ENCODE data around the gene BAZ1A. TPM values are rescaled to one million over a fixed set of nuclear protein-coding genes. Genes with fewer than 3 reads are reported as not detected.

Gene BAZ1A, protein sequence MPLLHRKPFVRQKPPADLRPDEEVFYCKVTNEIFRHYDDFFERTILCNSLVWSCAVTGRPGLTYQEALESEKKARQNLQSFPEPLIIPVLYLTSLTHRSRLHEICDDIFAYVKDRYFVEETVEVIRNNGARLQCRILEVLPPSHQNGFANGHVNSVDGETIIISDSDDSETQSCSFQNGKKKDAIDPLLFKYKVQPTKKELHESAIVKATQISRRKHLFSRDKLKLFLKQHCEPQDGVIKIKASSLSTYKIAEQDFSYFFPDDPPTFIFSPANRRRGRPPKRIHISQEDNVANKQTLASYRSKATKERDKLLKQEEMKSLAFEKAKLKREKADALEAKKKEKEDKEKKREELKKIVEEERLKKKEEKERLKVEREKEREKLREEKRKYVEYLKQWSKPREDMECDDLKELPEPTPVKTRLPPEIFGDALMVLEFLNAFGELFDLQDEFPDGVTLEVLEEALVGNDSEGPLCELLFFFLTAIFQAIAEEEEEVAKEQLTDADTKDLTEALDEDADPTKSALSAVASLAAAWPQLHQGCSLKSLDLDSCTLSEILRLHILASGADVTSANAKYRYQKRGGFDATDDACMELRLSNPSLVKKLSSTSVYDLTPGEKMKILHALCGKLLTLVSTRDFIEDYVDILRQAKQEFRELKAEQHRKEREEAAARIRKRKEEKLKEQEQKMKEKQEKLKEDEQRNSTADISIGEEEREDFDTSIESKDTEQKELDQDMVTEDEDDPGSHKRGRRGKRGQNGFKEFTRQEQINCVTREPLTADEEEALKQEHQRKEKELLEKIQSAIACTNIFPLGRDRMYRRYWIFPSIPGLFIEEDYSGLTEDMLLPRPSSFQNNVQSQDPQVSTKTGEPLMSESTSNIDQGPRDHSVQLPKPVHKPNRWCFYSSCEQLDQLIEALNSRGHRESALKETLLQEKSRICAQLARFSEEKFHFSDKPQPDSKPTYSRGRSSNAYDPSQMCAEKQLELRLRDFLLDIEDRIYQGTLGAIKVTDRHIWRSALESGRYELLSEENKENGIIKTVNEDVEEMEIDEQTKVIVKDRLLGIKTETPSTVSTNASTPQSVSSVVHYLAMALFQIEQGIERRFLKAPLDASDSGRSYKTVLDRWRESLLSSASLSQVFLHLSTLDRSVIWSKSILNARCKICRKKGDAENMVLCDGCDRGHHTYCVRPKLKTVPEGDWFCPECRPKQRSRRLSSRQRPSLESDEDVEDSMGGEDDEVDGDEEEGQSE (N-terminal part only)
- total RNA-seq (2021) (14.3 and 17.3 TPM in 2 replicates), Bru-seq, nascent RNA (percentile 69 among the genes with signal in this experiment), BruChase-seq, experiment 1, labeled RNA remaining after a 2-hour chase (percentile 70 among the genes with signal in this experiment), BruChase-seq, experiment 2, labeled RNA remaining after a 6-hour chase (percentile 68 among the genes with signal in this experiment)
- long read RNA-seq, full-length matches to known transcripts, result 2 of 28 reads
- long read RNA-seq, partial matches to known transcripts, result 24 of 28 reads
- long read RNA-seq, other reads (novel, unspliced or antisense), result 2 of 28 reads

DNA sequence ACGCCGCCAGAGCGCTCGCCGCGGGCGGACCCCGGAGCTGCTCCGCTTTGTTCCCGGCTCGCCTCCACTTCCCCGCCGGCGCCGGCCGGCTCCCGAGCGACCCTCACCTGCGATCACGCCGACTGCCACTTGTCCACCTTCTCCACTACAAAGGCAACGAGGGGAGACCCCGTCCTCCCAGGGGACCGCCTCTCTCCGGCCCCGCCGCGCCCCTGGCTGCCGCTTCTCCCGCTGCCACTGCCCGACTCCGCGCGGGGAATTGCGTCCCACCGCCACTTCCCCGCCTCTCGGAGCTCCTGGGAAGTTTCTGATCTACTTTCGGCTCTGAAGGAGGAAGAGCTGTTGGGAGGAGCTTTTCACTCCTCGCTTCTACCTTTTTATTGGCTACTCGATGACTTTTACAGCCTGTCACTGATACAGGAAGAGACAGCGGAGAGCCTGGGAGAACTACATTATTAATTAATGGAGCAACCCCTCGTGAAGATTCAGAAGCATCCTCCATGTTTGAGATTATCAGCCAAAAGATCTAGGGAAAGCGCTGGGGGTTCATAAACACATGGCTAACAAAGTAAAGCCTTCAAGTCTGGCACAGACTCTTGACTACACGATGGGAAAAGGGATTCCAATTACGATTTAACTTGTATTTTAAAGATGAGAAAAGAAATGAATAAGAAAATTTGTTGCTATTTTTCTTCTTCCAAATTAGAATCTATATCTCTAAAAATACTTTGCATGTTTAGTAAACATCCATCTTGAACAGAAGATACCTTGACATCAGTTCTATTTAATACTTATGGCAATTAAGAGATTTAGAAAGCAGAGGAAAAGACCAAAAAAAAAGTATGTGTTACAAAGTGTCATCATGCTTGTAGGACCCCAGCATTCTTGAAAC lies at the start of gene BAZ1A:
Gene BAZ1A (minus strand): TSS at position 330 of the 892 bp plus-strand sequence. CDS start 756 bp downstream, outside the sequence.
- TF ChIP-seq, protein P1, sequence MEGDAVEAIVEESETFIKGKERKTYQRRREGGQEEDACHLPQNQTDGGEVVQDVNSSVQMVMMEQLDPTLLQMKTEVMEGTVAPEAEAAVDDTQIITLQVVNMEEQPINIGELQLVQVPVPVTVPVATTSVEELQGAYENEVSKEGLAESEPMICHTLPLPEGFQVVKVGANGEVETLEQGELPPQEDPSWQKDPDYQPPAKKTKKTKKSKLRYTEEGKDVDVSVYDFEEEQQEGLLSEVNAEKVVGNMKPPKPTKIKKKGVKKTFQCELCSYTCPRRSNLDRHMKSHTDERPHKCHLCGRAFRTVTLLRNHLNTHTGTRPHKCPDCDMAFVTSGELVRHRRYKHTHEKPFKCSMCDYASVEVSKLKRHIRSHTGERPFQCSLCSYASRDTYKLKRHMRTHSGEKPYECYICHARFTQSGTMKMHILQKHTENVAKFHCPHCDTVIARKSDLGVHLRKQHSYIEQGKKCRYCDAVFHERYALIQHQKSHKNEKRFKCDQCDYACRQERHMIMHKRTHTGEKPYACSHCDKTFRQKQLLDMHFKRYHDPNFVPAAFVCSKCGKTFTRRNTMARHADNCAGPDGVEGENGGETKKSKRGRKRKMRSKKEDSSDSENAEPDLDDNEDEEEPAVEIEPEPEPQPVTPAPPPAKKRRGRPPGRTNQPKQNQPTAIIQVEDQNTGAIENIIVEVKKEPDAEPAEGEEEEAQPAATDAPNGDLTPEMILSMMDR (conservative IDR thresholded peaks at IDR 0.05), result no peak
- no peak for TF ChIP-seq EZH2 (IDR thresholded peaks at IDR 0.05; ENCODE audit: low read depth)
- BruUV-seq (replicated peaks), result no TSS peak
- H3K4me1 ChIP-seq (replicated peaks; ENCODE audit: insufficient read depth), result peaks cover 18% of the 10 kb centered on the region; the same call in 1 of the 2 replicates
- peaks cover 13% of the 10 kb centered on the region; the same call in 1 of the 2 replicates for H3F3A ChIP-seq (ENCODE audit: insufficient read depth, low read depth)
- CTCF ChIA-PET, result no interaction called here
- intact Hi-C loops (cut with micrococcal nuclease; ENCODE audit: unreplicated experiment), result loop anchor here (1.0 to 10.0 kb wide), 2 partner anchors 107 to 200 kb away; partner anchors contain the start of gene SRP54
- H3K79me2 ChIP-seq (ENCODE audit: low read depth), result peaks cover 28% of the 10 kb centered on the region
- H4K20me1 ChIP-seq (ENCODE audit: insufficient read depth), result no peaks in the 10 kb centered on the region
- H3K27me3 ChIP-seq (ENCODE audit: insufficient read depth, low read depth), result no peaks in the 10 kb centered on the region
- H3K4me2 ChIP-seq, result peak within 1 kb of the TSS; percentile 98
- H2AFZ ChIP-seq, result peak within 1 kb of the TSS; percentile 81
- peak within 1 kb of the TSS; percentile 92 for H3K27ac ChIP-seq
- no peaks in the 10 kb centered on the region for H3K9me2 ChIP-seq (ENCODE audit: insufficient read depth)
- no peaks in the 10 kb centered on the region for H3K36me3 ChIP-seq (ENCODE audit: low read depth)
- POLR2A ChIA-PET (ENCODE audit: unreplicated experiment), result interaction anchor here (0.6 to 0.9 kb wide), 7 partner anchors 29 to 873 kb away, joined by 3 to 12 read pairs (median 4); partner anchors contain the start of gene FAM177A1
- no peaks in the 10 kb centered on the region for H3K9me3 ChIP-seq (ENCODE audit: insufficient read depth, low read depth)
- peak; percentile 56 to 82 for DNase-seq
- H3K4me3 ChIP-seq, result peak within 1 kb of the TSS; percentile 77

DNA sequence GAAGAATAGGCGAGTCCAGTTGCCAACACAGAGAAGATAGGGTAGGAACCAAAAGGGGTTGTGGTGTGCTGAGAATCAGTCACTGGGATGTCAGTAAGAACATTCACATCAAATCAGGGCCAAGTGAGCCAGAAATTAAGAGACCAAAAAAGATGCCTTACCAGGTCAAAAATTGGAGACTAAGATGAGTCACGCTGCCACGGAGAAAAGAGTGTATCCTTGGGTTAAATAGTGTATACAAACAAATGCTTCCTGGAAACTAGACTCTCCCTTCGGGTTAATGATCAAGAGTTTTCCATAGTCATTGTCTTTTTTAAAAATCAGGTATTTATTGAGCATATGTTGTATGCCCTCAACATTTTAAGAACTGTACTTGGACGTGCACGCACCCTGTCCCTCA lies 45.2 kb upstream of the BAZ1A start:
- no peak overlapping the region for H3K27ac ChIP-seq
- H3K9me3 ChIP-seq (ENCODE audit: insufficient read depth, low read depth), result no peaks in the 10 kb centered on the region
- ChIA-PET POLR2A (ENCODE audit: unreplicated experiment) (no interaction called here), CTCF (no interaction called here)
- no peaks in the 10 kb centered on the region for H3K79me2 ChIP-seq (ENCODE audit: low read depth)
- H4K20me1 ChIP-seq (ENCODE audit: insufficient read depth), result no peaks in the 10 kb centered on the region
- no peaks in the 10 kb centered on the region for H3F3A ChIP-seq (ENCODE audit: insufficient read depth, low read depth)
- H2AFZ ChIP-seq, result no peak overlapping the region
- H3K4me1 ChIP-seq (replicated peaks; ENCODE audit: insufficient read depth), result no peaks in the 10 kb centered on the region
- no peaks in the 10 kb centered on the region for H3K9me2 ChIP-seq (ENCODE audit: insufficient read depth)
- H3K4me3 ChIP-seq, result no peak overlapping the region
- H3K36me3 ChIP-seq (ENCODE audit: low read depth), result no peaks in the 10 kb centered on the region
- H3K4me2 ChIP-seq, result no peak overlapping the region
- DNase-seq, result no peak
- no TSS peak for BruUV-seq (replicated peaks)
- intact Hi-C loops (cut with micrococcal nuclease; ENCODE audit: unreplicated experiment), result no loop called here
- H3K27me3 ChIP-seq (ENCODE audit: insufficient read depth, low read depth), result no peaks in the 10 kb centered on the region
- TF ChIP-seq EZH2 (IDR thresholded peaks at IDR 0.05; ENCODE audit: low read depth), result no peak
- TF ChIP-seq, protein P1 (conservative IDR thresholded peaks at IDR 0.05), result no peak
